NCI-H748 (cell line): ENCODE measurements around the gene ATP8B3.
A peak's percentile ranks its signal among the peaks of the same experiment; 100 is the strongest.

Experiments
- DNase-seq: peaks from one replicate; lab custom pipeline; 2025; ENCODE audit not compliant: unreplicated experiment; lab: John Stamatoyannopoulos, UW

The ATP8B3 gene

DNA sequence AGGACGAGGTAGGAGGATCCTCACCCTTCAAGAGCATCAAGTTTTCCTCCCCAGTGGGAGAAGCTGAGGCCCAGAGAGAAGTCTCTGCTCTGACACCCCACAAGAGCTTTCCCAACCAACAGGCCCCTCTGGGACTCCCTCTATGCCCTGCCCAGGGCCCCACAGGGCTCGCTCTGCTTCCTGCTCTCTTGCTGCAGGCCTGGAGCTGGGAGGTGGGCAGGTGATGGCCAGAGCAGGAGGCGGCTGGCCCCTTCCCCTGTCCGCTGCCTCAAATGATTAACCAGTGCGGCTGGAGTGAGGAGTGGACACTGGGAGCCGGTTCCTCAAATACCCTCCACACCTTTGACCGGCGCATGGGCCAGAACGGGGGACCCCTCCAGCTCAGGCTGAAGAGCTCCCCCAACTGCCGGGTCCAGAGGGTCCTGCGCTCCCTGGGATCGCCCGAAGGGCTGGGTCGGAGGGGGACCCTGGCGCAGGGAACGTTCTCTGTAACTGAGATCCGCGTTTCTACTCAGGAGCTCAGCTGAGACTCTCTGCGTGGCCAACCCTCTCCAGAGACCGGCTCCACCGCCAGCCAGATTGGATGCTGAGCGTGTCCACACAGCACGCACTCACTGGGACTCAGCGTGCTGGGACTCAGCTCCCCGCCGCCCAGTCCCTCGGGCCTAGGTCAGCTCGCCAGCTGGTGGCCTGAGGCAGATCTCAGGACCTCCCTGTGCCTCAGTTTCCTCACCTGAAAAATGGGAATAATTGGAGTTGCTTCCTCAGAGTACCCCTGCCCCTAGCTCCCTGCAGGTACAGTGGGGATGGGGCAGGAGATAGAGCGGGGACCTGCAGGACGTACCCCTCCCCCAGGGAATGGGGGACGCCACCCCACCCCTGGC, 65.4 kb downstream of the ATP8B3 start:
- DNase-seq: peak; percentile 19

DNA sequence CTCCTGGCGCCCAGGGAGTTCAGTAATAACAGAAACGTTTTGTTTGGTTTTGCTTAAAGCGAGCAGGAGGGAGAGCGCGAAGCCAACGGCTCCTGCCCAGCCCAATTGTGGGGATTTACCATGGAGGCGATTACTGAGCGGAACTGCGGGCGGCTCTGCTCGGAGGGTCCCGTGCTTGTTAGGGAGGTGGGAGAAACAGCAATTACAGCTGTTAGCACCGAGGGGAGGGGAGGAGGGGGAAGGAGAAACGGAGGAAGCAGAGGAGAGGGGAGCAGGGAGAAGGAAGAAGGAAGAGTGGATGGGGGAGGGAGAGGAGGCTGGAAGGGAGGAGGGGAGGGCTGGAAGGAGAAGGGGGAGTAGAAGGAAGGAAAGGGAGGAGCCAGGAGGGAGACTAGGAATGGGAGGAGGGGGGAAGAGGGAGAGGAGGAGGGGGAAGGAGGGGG, 66.5 kb downstream of the ATP8B3 start:
- no peak for DNase-seq

DNA sequence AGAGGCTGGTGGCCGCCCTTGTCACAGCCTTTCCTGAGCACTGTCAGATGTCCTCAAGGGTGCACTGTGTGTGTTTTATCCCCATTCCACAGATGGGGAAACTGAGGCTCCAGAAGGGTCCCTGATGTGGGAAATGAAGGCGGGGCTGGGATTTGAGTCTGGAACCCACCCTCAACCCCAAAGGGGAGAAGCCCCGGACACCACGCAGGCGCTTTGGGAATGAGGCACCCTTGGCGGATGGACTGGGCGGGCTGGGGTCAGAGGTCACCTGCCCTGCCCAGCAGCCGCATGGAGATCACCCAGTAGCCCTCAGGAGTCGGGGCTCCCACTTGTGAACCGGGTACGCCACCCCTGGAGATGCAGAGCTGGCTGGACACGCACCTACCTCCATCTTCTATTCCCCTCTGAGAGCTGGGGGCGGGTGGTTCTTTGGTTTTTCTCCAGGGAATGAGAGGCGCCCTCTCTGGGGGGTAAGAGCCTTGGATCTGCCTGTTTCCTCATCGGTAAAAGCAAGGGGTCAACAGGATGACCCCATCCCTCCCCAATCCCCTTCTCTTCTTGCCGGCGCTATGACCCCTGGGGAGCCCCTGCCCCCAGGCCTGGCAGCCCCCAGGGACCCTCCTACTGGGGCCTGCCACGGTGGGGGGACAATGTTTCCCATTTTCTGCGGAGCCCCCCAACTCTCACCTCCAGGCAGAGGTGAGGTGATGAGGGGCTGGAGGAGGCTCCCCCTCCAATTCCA, 67.1 kb downstream of the ATP8B3 start:
- DNase-seq: no peak

DNA sequence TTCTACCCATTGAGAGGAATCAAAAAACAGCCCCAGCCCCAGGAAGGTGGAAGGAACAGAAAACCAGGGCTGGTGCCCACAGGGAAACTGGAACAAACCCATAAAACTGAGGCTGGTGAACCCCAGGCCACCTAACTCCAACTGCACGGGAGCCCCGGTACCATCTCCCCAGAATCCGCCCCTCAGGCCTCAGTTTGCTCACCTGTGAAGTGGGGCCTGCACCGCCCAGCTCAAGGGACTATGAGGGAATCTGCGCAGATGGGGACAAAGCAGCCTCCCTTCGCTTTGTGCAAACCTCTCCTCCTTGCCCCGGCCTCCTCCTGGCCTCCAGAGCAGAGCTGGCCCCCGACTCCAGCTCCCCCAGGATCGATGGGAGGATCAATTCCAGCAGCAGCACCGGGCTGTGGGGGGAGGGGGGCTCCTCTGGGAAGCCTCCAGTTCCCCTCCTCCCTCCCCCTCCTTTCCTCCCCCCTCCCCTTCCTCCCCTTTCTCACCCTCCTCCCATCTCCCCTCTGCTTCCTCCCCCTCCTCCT, 67.9 kb downstream of the ATP8B3 start:
- no peak for DNase-seq

DNA sequence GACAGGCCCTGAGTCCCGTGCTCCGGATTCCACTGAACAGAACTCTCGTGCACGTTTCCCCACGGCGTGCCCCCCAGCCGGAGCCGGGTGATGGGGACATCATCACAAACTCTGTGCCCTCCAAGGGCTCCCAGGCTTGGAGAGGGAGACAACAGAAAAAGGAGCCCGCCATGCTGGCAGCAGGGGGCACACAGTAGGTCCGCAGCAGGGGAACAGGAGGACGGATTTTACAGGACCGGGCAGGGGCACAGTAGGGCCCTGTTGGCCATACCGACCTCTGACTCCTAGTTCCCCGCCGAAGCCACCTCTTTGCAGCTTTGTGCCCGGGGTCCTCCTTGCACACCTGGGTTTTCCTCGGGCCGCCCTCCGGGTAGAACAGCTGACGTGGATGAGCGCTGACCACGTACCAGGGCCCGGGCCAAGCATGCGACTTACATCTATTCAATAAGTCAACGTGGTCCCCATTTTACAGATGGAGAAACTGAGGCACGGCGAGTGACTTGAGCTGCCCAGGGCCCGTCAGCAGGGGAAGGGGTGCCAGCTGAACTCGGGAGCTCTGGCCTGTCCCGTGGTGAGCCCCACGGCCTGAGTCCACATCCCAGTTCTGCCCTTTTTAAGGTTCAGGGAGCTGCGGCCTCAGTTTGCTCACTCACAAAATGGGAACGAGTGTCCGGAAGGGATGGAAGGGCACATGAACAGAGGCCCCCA, 68.9 kb downstream of the ATP8B3 start:
- no peak for DNase-seq

DNA sequence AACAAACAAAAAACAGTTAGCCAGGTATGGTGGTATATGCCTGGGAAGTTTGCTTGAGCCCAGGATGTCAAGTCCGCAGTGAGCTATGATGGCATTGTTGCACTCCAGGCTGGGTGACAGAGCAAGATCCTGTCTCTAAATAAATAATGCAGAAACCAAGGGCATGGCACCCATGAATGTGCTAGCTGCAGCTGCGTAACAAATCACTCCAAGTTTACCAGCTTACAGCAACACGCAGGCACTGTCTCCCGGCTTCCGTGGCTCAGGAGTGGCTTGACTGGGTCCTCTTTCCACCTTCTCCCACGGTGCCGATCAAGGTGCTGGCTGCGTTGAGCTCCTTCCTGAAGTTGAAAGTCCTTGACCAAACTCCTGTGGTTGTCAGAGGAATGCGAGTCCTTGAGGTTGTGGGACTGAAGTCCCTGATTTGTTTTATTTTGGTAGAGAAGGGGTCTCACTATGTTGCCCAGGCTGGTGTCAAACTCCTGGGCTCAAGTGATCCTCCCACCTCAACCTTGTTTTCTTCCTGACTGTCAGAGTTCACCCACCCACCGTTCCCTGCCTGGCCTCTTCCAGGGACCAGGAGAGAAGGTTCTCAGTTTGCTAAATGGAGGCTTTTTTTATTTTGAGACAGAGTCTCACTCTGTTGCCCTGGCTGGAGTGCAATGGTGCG, 72.0 kb downstream of the ATP8B3 start:
- no peak for DNase-seq

DNA sequence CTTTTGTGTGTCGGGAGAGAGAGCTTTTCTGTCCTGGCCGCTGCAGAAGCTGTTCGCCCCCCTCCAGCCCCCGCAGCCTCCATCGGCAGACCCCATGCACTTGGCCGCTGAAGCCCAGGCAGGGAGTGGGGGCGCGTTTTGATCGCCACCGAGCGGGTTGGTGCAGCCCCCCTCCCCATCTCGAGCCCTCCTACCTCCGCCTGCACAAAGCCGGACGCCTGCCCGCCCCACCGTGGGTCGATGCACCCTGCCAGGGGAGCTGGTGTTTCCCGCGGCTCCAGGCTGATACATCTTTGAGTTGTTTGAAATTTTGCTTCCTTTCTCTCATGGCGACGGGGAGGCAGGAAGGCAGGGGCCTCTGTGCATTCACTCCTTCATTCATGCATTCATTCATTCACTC, 75.1 kb downstream of the ATP8B3 start:
- no peak for DNase-seq

DNA sequence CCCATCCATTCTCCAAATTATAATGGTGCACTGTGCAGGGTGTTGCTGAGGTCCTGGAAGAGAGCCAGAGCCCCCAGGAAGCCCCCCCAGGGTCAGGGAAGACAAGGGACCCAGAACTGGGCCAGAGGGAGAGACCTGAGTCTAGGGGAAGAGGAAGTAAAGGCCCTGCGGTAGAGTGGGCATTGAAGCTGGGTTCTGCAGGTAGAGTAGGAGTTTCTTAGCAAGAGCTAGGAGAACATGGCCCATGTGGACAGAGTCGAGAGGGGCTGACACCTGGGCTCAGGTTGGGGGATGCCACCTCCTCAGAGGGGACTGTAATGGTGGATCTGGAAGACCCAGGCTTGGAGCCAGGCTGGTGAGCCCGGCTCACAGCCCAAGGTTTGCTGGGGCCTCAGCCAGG, 75.8 kb downstream of the ATP8B3 start:
- no peak for DNase-seq

DNA sequence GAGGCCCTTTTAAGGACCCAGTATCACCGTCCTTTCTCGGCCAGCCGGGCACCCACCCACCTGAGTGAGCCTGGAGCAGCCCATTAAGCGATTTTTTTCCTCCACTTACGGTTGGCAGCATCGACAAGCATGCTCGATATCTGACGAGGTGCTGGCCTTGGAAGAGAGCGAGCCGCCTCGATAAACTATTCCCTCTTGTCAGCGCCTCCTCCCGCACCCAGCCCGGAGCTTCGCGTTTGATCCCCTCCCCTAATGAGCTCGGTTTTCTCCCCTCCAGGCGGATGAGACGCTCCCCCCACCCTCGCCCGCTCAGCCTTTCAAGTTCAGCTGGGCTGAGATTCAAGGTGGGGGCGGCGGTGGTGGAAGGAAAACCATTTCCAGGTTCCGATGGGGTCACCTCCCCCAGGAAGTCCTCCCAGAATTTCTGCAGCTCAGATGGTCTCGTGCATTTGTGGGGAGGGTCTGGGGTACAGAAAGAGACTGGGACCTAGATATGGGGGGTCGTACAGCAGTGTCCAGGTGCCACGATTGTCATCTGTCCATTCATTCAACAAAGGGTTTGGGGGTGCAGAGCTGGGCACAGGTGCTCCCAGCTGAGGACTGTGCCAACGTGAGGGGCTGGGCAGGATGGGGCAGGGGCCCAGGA, 77.6 kb downstream of the ATP8B3 start:
- no peak for DNase-seq
